HS-5 (cell line): Measurements from ENCODE around the gene MCM9.
A peak's percentile ranks its signal among the peaks of the same experiment; 100 is the strongest.

Source experiments
- DNase-seq: peaks from one replicate; pipeline ENCODE4 v3.0.0-alpha.2; 2012; ENCODE audit warnings: low read depth

Gene MCM9

GRCh38 chr6:118864341-118865099 is 70.4 kb downstream of the MCM9 start:
- DNase-seq: no peak

GRCh38 chr6:118862443-118862842 is 72.5 kb downstream of the MCM9 start:
- DNase-seq: no peak

GRCh38 chr6:118860880-118861279 is 74.1 kb downstream of the MCM9 start:
- no peak for DNase-seq

- DNase-seq: no peak
Observed at GRCh38 chr6:118860363-118860762, 74.6 kb downstream of the MCM9 start.

GRCh38 chr6:118859517-118860064 is 75.4 kb downstream of the MCM9 start:
- DNase-seq: no peak

- no peak for DNase-seq
Observed at GRCh38 chr6:118856301-118856700, 78.7 kb downstream of the MCM9 start.

GRCh38 chr6:118853408-118853807 is 81.6 kb downstream of the MCM9 start:
- no peak for DNase-seq

- DNase-seq: no peak
Observed at GRCh38 chr6:118844915-118845314, 90.0 kb downstream of the MCM9 start.

GRCh38 chr6:118843685-118844390 is 91.1 kb downstream of the MCM9 start:
- no peak for DNase-seq

GRCh38 chr6:118830691-118831090 is 104.3 kb downstream of the MCM9 start:
- DNase-seq: no peak

GRCh38 chr6:118829817-118830478 is 105.0 kb downstream of the MCM9 start:
- no peak for DNase-seq

- DNase-seq: no peak
Observed at GRCh38 chr6:118826096-118826495, 108.9 kb downstream of the MCM9 start.

GRCh38 chr6:118825661-118826060 is 109.3 kb downstream of the MCM9 start:
- no peak for DNase-seq

- no peak for DNase-seq
Observed at GRCh38 chr6:118815495-118815894, 119.5 kb downstream of the MCM9 start.

GRCh38 chr6:118813775-118814174 is 121.2 kb downstream of the MCM9 start:
- no peak for DNase-seq

- DNase-seq: peak; percentile 10
Observed at GRCh38 chr6:118812970-118813369, 122.0 kb downstream of the MCM9 start.

GRCh38 chr6:118810420-118811027 is 124.4 kb downstream of the MCM9 start:
- DNase-seq: no peak

- no peak for DNase-seq
Observed at GRCh38 chr6:118808793-118809638, 125.9 kb downstream of the MCM9 start.

- no peak for DNase-seq
Observed at GRCh38 chr6:118804091-118804490, 130.9 kb downstream of the MCM9 start.

GRCh38 chr6:118801257-118801656 is 133.7 kb downstream of the MCM9 start:
- no peak for DNase-seq

- peak; percentile 49 for DNase-seq
Observed at GRCh38 chr6:118800394-118801071, 134.4 kb downstream of the MCM9 start.
